K562 (cell line): Measurements from ENCODE around the gene CPTP. TPM values are rescaled to one million over a fixed set of nuclear protein-coding genes. Genes with fewer than 3 reads are reported as not detected.

ENCODE experiments used
- ARID4B ChIP-seq: sonication (generic); formaldehyde crosslinking; IDR thresholded peaks from 2 replicates; pipeline ENCODE4 v1.8.0; 2022; ENCODE audit warnings: mild to moderate bottlenecking, missing genetic modification reagents
- CBFA2T2 ChIP-seq: fragments of 450-650 bp; conservative IDR thresholded peaks from 2 replicates; pipeline ENCODE4 v1.6.1; 2017; ENCODE audit warnings: mild to moderate bottlenecking
- CEBPB ChIP-seq: fragments of 450-650 bp; IDR thresholded peaks from 2 replicates; pipeline ENCODE4 v1.6.1; 2016; ENCODE audit warnings: missing genetic modification characterization, missing compliant biosample characterization
- ETV1 ChIP-seq: fragments of 450-650 bp; conservative IDR thresholded peaks from 2 replicates; pipeline ENCODE4 v1.6.1; 2016; ENCODE audit warnings: missing genetic modification characterization, control low read depth, low read depth, missing compliant biosample characterization
- FOXA3 ChIP-seq, 2 experiments: fragments of 450-650 bp in 1 of 2; sonication (generic) in 1 of 2; formaldehyde crosslinking; IDR thresholded peaks in 1 of 2; conservative IDR thresholded peaks in 1 of 2; 2 replicates each; pipeline versions ENCODE4 v1.4.0 to v1.8.0; 2020 to 2022; ENCODE audit warnings: mild to moderate bottlenecking in 2 of 2, missing genetic modification reagents in 1 of 2
- JUN ChIP-seq, 2 experiments: sonication (generic) in 1 of 2; formaldehyde crosslinking in 1 of 2; IDR thresholded peaks; 2 replicates each; pipeline versions ENCODE4 v1.6.1 to v1.8.0; 2012 to 2022; ENCODE audit warnings: borderline replicate concordance in 2 of 2, mild to moderate bottlenecking in 2 of 2, improper control_type of control experiment in 1 of 2, low read depth in 1 of 2, low read length in 1 of 2, missing genetic modification reagents in 1 of 2
- NEUROD1 ChIP-seq: fragments of 150-350 bp; IDR thresholded peaks from 2 replicates; pipeline ENCODE4 v1.6.1; 2014; ENCODE audit warnings: borderline replicate concordance, low read length, low read depth; ENCODE audit not compliant: partially characterized antibody
- NFIC ChIP-seq: fragments of 450-650 bp; IDR thresholded peaks from 2 replicates; pipeline ENCODE4 v1.6.1; 2017; ENCODE audit warnings: mild to moderate bottlenecking, inconsistent platforms
- PHTF2 ChIP-seq: fragments of 250-450 bp; sonication (Bioruptor Pico); IDR thresholded peaks from 2 replicates; pipeline ENCODE4 v1.5.0; 2021; ENCODE audit warnings: mild to moderate bottlenecking
- RAD21 ChIP-seq, 2 experiments: fragments of 250-450 bp in 1 of 2; fragments of 450-650 bp in 1 of 2; sonication (Bioruptor Pico) in 1 of 2; formaldehyde crosslinking in 1 of 2; IDR thresholded peaks in 1 of 2; conservative IDR thresholded peaks in 1 of 2; 2 replicates each; pipeline versions ENCODE4 v1.4.0 to v1.8.0; 2020 to 2022; ENCODE audit warnings: mild to moderate bottlenecking in 2 of 2, moderate library complexity in 1 of 2
- SMARCC2 ChIP-seq: fragments of 450-650 bp; IDR thresholded peaks from 2 replicates; pipeline ENCODE4 v1.6.1; 2017; ENCODE audit warnings: antibody characterized with exemption, moderate library complexity, mild to moderate bottlenecking, low read depth
- SNIP1 ChIP-seq: fragments of 450-650 bp; IDR thresholded peaks from 2 replicates; pipeline ENCODE4 v1.7.1; 2017; ENCODE audit warnings: low read depth, mild to moderate bottlenecking
- SP1 ChIP-seq: sonication (generic); formaldehyde crosslinking; IDR thresholded peaks from 2 replicates; pipeline ENCODE4 v1.8.1; 2022; ENCODE audit warnings: mild to moderate bottlenecking, missing genetic modification reagents
- STAG1 ChIP-seq: sonication (generic); formaldehyde crosslinking; IDR thresholded peaks from 2 replicates; pipeline ENCODE4 v1.5.0; 2020; ENCODE audit warnings: missing genetic modification reagents, borderline replicate concordance
- TARDBP ChIP-seq: fragments of 450-650 bp; IDR thresholded peaks from 2 replicates; pipeline ENCODE4 v1.6.1; 2016
- TEAD1 ChIP-seq, 2 experiments: fragments of 450-650 bp in 1 of 2; sonication (generic) in 1 of 2; formaldehyde crosslinking; IDR thresholded peaks; 2 replicates each; pipeline versions ENCODE4 v1.4.0 to v1.8.0; 2020 to 2022; ENCODE audit warnings: mild to moderate bottlenecking in 2 of 2, missing genetic modification reagents in 1 of 2
- ZBTB2 ChIP-seq: fragments of 450-650 bp; IDR thresholded peaks from 2 replicates; pipeline ENCODE4 v1.6.1; 2016; ENCODE audit warnings: antibody characterized with exemption
- ZNF280B ChIP-seq: fragments of 250-450 bp; sonication (Bioruptor Pico); IDR thresholded peaks from 2 replicates; pipeline ENCODE4 v1.5.1; 2021; ENCODE audit warnings: mild to moderate bottlenecking
- ZNF316 ChIP-seq: fragments of 450-650 bp; IDR thresholded peaks from 2 replicates; pipeline ENCODE4 v1.6.1; 2016
- polyA plus RNA-seq, 8 experiments: library from polyadenylated mRNA; depleted of rRNA in 4 of 8; stranded (reverse) in 5 of 8; unstranded in 3 of 8; fragments of >200 nt; fragmentation: Nextera tagmentation in 2 of 8; fragmentation: Illumina TruSeq in 1 of 8; extraction: Ambion mirVana in 2 of 8; extraction: Trizol in 1 of 8; gene quantifications; 2 replicates each; pipeline versions ENCODE4 v1.2.1 to v1.2.3, GENCODE V29; 2011 to 2014; ENCODE audit warnings: inconsistent platforms in 1 of 8, missing spikeins in 1 of 8
- total RNA-seq, 7 experiments: library from RNA; depleted of rRNA in 6 of 7; stranded (reverse); fragments of >200 nt in 6 of 7; fragmentation: Illumina TruSeq in 2 of 7; extraction: Trizol in 2 of 7; gene quantifications; 2 replicates each; pipeline versions ENCODE4 v1.2.1 to v1.2.3, GENCODE V29; 2011 to 2021; ENCODE audit warnings: low replicate concordance in 1 of 7

The CPTP gene
- total and polyA plus RNA-seq, 9 of the 15 experiments (the other 6 are each of a cell fraction or from before 2014, with no cell fraction given): 0.11 to 25.8 (median 3.5) TPM

- TF ChIP-seq ZNF280B (CRISPR knock-in tag) (no peak), TEAD1 (CRISPR knock-in tag; IDR thresholded peaks at IDR 0.05) (0 out of 4 replicates have a peak, but pooled peaks of 1 of the 2 experiments have one; percentile 51), JUN (IDR thresholded peaks at IDR 0.05; ENCODE audit: borderline replicate concordance, low read depth, low read length) (peak; percentile 66; the same call in 1 of the 2 replicates), JUN (CRISPR knock-in tag; IDR thresholded peaks at IDR 0.05; ENCODE audit: borderline replicate concordance) (no peak), ZNF316 (peak; percentile 95), RAD21 (CRISPR knock-in tag; conservative IDR thresholded peaks at IDR 0.05 in 1 of 2, IDR thresholded peaks at IDR 0.05 in 1 of 2) (peak in 1 of 2 experiments; percentile 52; a peak in 2 of 4 replicates), FOXA3 (CRISPR knock-in tag; conservative IDR thresholded peaks at IDR 0.05 in 1 of 2, IDR thresholded peaks at IDR 0.05 in 1 of 2) (0 out of 4 replicates have a peak, but pooled peaks of 1 of the 2 experiments have one; percentile 31), ARID4B (CRISPR knock-in tag) (0 out of 2 replicates have a peak, but pooled peaks have one; percentile 55), ETV1 (0 out of 2 replicates have a peak, but pooled peaks have one; percentile 47), CEBPB (tag) (peak; percentile 44), CBFA2T2 (0 out of 2 replicates have a peak, but pooled peaks have one; percentile 3), SMARCC2 (0 out of 2 replicates have a peak, but pooled peaks have one; percentile 32), PHTF2 (CRISPR knock-in tag) (peak; percentile 52; the same call in 1 of the 2 replicates), TARDBP (no peak), STAG1 (CRISPR knock-in tag) (peak; percentile 66), SNIP1 (no peak), NEUROD1 (peak; percentile 24), NFIC (peak; percentile 94), SP1 (peak; percentile 25; the same call in 1 of the 2 replicates), ZBTB2 (peak; percentile 48; the same call in 1 of the 2 replicates)
These were observed 19.1 kb upstream of the CPTP start (continued) for GRCh38 chr1:1305300-1306069.
